BE2C (cell line): ENCODE measurements around the gene CT45A9. TPM values are rescaled to one million over a fixed set of nuclear protein-coding genes. Genes with fewer than 3 reads are reported as not detected.
"Not testable (repeated sequence)": the region's sequence is repeated elsewhere in the genome, so short reads cannot be mapped to it uniquely, and the experiment has no call there.

ENCODE experiments used
- DNase-seq: peaks from one replicate; pipeline ENCODE4 v3.0.0-alpha.2; 2020
- H3K27me3 ChIP-seq: fragments of 250-450 bp; sonication (Bioruptor Pico); 2 replicates; pipeline ENCODE4 v1.5.1; 2020; ENCODE audit warnings: mild to moderate bottlenecking
- H3K36me3 ChIP-seq: fragments of 250-450 bp; sonication (Bioruptor Pico); 2 replicates; pipeline ENCODE4 v1.5.1; 2020; ENCODE audit warnings: mild to moderate bottlenecking
- H3K4me1 ChIP-seq: fragments of 250-450 bp; sonication (Bioruptor Pico); 2 replicates; pipeline ENCODE4 v1.5.1; 2020
- H3K4me3 ChIP-seq: 2 replicates; pipeline ENCODE4 v1.5.1; 2011; ENCODE audit warnings: low read depth, low read length
- H3K9me3 ChIP-seq: fragments of 250-450 bp; sonication (Bioruptor Pico); 2 replicates; pipeline ENCODE4 v1.5.1; 2020
- polyA plus RNA-seq: library from polyadenylated mRNA; unstranded; fragments of >200 nt; gene quantifications from one replicate; pipeline ENCODE4 v1.2.1, GENCODE V29; 2012; ENCODE audit warnings: low read depth, missing spikeins; ENCODE audit not compliant: insufficient read length, insufficient read depth
- TF ChIP-seq, protein P1 (sequence below): IDR thresholded peaks from 2 replicates; pipeline ENCODE4 v1.5.1; 2012; ENCODE audit warnings: mild to moderate bottlenecking, low read depth, low read length

CT45A9 gene, protein sequence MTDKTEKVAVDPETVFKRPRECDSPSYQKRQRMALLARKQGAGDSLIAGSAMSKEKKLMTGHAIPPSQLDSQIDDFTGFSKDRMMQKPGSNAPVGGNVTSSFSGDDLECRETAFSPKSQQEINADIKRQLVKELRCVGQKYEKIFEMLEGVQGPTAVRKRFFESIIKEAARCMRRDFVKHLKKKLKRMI
- polyA plus RNA-seq, result not detected

DNA sequence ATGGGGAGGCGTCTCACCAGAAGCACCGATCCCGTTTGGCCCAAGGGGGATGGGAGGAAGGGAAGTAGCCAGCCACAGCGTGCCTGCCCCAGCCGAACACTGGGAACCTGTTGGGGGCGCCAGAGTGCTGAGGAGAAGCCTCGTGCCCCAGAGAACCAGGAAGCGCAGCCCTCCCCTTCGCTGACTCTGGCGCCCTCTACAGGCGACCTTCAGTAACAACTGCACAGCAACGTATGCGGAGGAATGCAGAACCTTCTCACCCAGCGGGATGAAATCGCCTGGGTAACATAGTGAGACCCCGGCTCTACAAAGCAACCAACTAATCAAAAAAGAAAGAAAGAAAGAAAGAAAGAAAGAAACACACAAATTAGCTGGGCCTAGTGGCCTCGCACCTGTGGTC lies at the start of gene CT45A9:
Gene CT45A9 (minus strand): TSS at position 101 of the 400 bp plus-strand sequence. CDS start 3,751 bp downstream, outside the sequence.
- H3K4me3 ChIP-seq, DNase-seq, H3K4me1 ChIP-seq, H3K27me3 ChIP-seq, H3K9me3 ChIP-seq, H3K36me3 ChIP-seq: not testable (repeated sequence)

DNA sequence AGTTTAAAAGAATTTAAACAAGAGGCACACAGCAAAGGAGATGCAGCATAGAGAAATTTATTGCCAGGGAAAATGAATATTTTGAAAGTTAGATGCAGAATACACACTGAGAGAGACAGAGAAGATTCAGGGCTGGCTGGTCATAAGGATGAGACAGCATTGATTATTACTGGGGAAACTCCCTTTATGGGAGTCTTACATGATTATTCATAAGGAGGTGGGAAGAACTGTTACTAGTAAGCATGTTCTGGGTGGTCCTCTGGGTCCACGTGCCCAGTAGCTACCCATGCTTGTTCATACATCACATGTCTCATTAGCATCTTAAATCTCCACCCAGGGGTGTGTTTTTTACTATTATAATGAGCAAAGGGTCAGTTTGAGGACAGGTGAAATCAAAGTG lies 48.9 kb upstream of the CT45A9 start:
- not testable (repeated sequence) for DNase-seq, H3K4me3 ChIP-seq, H3K36me3 ChIP-seq, H3K9me3 ChIP-seq, H3K27me3 ChIP-seq, H3K4me1 ChIP-seq

DNA sequence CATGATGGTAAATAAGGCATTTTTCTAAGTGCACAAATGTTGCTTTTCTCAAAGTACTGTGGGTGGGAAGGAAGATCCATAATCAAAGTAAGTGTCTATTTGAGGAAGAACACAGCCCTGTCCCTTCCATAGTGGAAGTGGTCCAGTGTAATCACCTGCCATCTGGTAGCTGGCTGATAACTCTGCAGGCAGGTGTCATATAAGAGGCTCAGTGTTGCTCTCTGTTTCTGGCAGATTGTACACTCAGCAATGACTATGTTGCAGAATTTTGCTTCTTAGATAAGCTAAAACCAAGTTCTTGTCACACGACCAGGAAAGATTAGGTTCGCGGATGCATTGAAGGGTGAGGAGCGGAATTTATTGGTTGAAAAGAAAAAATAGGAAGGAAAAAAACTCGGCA lies 42.8 kb upstream of the CT45A9 start:
- Histone ChIP-seq H3K4me3 (no peak overlapping the region), H3K9me3 (no peaks in the 10 kb centered on the region), H3K36me3 (no peaks in the 10 kb centered on the region), H3K4me1 (no peaks in the 10 kb centered on the region), H3K27me3 (no peaks in the 10 kb centered on the region)
- no peak for DNase-seq
- TF ChIP-seq, protein P1, sequence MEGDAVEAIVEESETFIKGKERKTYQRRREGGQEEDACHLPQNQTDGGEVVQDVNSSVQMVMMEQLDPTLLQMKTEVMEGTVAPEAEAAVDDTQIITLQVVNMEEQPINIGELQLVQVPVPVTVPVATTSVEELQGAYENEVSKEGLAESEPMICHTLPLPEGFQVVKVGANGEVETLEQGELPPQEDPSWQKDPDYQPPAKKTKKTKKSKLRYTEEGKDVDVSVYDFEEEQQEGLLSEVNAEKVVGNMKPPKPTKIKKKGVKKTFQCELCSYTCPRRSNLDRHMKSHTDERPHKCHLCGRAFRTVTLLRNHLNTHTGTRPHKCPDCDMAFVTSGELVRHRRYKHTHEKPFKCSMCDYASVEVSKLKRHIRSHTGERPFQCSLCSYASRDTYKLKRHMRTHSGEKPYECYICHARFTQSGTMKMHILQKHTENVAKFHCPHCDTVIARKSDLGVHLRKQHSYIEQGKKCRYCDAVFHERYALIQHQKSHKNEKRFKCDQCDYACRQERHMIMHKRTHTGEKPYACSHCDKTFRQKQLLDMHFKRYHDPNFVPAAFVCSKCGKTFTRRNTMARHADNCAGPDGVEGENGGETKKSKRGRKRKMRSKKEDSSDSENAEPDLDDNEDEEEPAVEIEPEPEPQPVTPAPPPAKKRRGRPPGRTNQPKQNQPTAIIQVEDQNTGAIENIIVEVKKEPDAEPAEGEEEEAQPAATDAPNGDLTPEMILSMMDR, result no peak

DNA sequence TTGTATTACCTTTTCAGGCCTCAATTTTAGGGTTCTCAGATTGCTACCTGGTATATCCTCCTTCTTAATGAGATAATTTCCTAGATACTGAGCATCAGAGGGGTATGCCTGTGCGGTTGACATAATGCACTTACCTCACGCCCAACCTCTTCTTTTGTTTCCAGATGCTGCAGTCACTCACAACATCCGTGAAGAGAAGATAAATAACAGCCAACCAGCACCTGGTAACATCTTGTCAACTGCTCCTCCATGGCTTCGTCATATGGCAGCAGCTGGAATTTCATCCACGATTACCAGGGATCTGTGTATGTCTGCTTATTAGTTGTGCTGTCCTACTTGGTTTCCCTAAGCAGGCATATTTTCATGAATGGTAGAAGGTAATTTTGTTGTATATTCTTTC lies 38.6 kb upstream of the CT45A9 start:
- TF ChIP-seq, protein P1, result no peak
- Histone ChIP-seq H3K4me1 (no peaks in the 10 kb centered on the region), H3K27me3 (no peaks in the 10 kb centered on the region), H3K4me3 (no peak overlapping the region), H3K9me3 (no peaks in the 10 kb centered on the region), H3K36me3 (no peaks in the 10 kb centered on the region)
- no peak for DNase-seq

DNA sequence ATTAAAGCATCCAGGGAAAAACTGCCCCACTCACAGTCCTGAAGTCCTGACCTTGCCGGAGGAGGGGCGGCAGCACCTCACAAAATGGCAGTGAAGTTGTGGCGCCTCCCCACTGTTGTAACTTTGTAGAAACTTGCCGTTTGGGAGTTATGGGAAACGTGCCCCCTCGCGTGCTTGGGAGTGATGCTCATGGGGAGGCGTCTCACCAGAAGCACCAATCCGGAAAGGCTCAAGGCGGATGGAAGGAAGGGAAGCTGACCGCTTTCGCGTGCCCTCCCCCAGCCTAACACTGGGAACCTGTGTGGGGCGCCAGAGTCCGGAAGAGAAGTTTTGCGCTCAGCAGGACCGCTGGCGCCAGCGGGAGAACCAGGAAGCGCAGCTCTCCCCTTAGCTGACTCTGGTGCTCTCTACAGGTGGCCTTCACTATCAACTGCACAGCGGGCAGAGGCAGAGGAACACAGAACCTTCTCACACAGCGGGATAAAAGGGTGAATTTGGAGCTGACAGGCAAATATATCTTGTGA lies 21.7 kb upstream of the CT45A9 start, which contains the start of the genes CT45A10 and SAGE1:
Gene CT45A10 (minus strand): TSS at position 151 of the 524 bp plus-strand sequence. CDS start 8,100 bp downstream, outside the sequence.
Gene SAGE1 (plus strand): TSS at position 423 of the 524 bp plus-strand sequence. CDS start 2,527 bp downstream, outside the sequence.
- no peak for DNase-seq
- Histone ChIP-seq H3K4me1 (no peaks in the 10 kb centered on the region), H3K27me3 (no peaks in the 10 kb centered on the region), H3K36me3 (no peaks in the 10 kb centered on the region), H3K4me3 (no peak within 1 kb of the TSS), H3K9me3 (no peaks in the 10 kb centered on the region)
- TF ChIP-seq, protein P1, result no peak

DNA sequence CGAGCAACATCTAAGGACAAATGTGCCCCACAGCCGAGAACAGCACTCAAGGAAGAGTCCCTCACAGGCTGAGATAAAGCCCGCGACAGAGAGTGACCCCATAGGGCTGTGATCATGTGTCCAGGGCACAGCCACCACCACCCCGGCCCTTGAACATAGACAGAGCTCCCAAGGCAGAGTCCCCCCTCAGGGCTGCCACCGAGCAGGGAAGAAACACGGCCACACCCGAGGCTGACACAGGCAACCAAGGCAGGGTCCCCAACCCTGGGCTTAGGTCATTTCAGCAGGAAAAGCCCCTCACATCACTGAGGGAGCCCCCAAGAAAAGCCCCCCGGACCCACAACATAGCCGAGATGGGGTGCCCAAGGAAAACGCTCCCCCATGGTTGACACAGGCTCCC lies 21.2 kb upstream of the CT45A9 start:
- H3K4me1 ChIP-seq, result no peaks in the 10 kb centered on the region
- TF ChIP-seq, protein P1, result no peak
- H3K27me3 ChIP-seq, result no peaks in the 10 kb centered on the region
- H3K4me3 ChIP-seq, result no peak overlapping the region
- H3K36me3 ChIP-seq, result no peaks in the 10 kb centered on the region
- no peak for DNase-seq
- H3K9me3 ChIP-seq, result no peaks in the 10 kb centered on the region

DNA sequence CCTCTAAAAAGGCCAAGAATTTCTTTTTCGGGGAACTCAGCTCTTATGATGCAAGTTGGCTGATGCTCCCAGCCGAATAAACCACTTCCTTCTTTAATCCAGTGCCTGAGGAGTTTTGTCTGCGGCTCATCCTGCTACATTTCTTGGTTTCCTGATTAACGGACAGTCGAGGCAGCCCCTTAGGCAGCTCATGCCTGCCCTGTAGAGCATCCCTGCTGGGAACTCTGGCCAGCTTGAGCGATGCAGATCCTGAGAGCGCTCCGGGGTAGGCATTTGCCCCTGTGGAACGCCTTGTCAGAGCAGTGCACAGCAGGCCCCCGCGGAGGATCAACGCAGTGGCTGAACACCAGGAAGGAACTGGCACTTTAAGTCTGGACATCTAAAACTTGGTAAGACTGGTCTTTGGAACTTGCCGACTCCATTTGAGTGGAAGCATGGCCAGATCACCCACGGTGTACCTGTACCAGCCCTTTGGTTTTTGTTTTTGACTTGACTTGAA lies 18.5 kb upstream of the CT45A9 start:
- Histone ChIP-seq H3K9me3 (no peaks in the 10 kb centered on the region), H3K4me3 (no peak overlapping the region), H3K27me3 (no peaks in the 10 kb centered on the region), H3K36me3 (no peaks in the 10 kb centered on the region), H3K4me1 (no peaks in the 10 kb centered on the region)
- DNase-seq, result no peak
- TF ChIP-seq, protein P1, result no peak
